GM21526 (cell line): ENCODE measurements around the gene NPTX1.
"Not testable (repeated sequence)": the region's sequence is repeated elsewhere in the genome, so short reads cannot be mapped to it uniquely, and the experiment has no call there.

Source experiments
- ATAC-seq: cut with Tn5 transposase; IDR thresholded peaks from one replicate; pipeline ENCODE4 v1.9.1; 2021; ENCODE audit warnings: moderate library complexity; ENCODE audit not compliant: unreplicated experiment, low FRiP score

The NPTX1 gene, protein sequence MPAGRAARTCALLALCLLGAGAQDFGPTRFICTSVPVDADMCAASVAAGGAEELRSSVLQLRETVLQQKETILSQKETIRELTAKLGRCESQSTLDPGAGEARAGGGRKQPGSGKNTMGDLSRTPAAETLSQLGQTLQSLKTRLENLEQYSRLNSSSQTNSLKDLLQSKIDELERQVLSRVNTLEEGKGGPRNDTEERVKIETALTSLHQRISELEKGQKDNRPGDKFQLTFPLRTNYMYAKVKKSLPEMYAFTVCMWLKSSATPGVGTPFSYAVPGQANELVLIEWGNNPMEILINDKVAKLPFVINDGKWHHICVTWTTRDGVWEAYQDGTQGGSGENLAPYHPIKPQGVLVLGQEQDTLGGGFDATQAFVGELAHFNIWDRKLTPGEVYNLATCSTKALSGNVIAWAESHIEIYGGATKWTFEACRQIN

DNA sequence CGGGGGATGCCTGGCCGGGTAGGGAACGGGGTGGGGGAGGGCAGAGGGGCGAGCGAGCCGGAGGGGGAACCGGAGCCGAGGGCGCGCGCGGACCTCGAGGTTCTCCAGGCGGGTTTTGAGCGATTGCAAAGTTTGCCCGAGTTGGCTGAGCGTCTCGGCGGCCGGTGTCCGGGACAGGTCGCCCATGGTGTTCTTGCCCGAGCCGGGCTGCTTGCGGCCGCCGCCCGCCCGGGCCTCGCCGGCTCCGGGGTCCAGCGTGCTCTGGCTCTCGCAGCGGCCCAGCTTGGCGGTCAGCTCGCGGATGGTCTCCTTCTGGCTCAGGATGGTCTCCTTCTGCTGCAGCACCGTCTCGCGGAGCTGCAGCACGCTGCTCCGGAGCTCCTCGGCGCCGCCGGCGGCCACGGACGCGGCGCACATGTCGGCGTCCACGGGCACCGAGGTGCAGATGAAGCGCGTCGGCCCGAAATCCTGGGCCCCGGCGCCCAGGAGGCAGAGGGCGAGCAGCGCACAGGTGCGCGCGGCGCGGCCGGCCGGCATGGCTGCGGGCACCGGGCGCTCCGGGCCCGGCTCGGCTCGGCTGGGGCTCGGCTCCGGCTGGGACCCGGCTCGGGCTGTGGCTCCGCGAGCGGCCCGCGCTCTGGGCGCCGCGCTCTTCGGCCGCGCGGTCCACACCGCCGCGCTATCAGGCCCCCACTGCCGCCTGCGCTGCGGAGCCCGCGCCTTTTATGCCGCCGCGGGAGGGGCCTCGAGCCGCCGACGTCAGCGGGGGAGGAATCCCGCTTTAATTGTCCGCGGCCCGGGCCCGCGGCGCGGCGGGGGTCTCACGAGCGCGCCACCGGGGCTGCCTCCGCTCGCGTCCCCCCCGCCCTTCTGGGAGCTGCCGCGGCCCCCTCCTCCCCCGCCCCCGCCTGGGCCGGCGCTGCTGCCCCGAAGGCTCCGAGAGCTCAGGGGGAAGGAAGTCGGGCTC, at the start of gene NPTX1:
Gene NPTX1, minus strand, starts transcription at position 698 of the 967 bp plus-strand sequence. Its CDS starts 161 bp downstream, at position 537.
- no peak for ATAC-seq

DNA sequence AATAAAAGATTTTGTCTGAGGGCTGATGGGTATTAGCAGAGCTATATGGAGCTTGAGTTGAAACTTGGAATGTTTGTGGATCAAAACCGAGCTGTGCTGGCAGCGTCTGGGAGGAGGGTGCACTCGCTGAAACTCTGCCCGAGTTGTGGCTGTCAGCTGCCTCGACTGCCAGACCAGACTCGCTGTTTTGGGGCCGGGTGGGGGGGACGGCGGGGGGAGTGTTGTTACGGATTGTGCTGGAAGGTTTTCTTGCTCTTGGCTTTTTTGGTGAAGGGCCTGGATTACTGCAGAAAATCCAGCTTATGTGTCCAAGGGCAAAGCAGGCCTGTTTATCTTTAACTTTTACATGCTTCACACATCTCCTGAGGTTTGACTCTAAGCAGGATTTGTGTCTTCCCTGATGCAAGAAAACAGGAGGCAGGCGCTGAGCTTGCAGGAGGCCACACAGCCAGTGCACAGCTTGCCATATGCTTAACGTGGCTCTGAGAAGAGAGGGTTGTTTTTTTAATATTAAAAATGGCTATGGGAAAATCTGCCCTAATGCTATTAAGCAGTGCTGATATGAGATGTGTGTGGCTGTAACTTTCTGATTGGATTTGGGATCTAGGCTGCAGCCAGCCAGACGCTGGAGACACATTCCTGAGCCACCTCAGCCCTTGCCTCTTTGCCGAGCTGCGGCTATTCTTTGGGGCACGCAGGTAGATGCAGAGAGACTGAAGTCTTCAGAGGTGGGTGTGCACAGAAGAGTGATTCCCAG, 47.7 kb upstream of the NPTX1 start:
- ATAC-seq = no peak

DNA sequence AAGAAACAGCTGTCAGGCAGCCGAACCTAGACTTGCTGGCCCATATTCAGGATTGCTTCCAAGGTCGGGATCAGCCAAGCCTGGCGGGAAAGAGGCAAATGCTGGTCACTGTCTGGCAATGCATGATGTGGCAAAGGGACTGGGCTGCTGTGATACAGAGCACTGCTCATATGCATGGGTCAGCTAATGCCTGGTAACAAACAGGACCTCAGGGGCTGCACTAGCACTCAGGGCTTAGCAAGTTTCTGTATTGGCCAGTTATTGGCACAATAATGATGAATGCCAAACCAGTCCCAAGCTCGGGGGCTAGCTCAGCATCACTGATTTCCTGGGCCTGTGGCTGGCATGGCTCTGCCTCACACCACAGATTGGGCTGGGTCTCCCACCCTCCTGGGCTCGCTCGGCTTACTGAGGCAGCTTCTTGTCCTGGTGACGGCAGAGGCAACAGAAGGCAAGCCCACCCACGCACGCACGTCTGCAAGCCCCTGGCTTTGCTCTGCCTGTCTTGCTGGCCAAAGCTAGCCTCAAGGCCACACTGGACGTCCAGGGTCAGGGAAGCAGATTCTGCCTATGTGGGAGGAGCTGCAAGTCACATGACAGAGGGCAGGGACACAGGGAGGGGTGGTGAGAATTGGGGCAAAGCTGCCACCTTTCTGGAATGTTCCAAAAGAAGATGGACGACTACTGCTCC, 46.8 kb upstream of the NPTX1 start:
- no peak for ATAC-seq

DNA sequence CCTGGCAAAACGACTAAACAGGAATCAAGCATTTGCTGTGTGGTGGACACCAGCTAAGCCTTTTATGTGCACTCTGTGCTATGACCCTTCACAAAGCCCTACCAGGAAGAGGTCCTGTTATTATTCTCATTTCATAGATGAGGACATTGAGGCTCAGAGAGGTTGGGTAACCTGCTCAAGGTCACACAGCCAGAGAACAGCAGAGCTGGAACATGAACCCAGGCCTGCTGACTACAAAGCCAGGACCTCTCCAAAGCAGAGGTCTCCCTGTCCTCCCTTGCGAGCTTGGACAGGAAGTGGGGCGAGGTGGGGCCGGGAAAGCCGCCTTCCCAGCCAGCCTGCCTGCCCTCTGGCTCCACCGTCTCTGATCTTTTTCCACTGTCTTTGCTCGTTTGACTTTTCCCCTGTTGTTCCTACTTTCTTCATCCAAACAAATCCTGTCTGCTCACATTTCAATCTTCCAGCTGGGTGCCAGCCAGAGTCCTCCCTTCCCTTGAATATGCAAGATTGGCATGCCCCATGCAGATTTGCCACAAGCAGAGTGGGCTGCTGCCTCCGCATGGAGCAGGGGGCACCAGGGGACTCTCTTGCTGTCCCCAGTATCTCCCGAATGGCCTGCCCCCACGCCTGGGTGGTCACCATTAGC, 44.5 kb upstream of the NPTX1 start:
- no peak for ATAC-seq

DNA sequence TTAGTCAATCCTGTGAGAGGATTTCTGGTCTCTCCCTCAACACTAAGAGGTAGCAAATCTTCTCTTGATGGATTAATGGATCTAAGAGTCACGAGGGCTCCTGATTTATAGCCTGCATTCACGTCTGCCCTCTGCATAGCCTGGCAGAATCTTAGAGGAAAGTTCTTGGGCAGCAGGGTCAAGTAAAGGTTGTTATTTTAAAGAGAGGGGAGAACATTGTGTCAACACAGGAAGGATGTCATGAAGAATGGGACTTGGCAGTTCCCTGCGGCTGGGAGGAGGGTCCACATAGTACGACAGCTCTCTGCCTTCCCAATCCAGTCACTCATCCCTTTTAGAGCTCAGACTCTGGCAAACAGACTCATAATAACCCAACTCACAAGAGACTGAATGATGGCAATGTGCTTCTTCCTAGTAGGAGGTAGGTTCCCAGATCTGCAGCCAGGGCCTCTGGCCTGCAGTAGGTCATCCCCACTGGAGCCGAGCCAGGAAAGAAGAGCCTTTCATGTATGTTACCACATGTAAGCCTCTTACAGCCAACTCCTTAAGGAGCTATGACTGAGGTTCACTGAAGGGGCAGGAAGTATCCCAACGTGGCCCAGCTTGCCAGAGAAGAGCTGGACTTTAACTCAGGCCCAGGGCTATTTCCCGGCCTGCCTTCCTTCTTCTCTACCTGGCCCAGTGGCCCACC, 42.8 kb upstream of the NPTX1 start:
- no peak for ATAC-seq

DNA sequence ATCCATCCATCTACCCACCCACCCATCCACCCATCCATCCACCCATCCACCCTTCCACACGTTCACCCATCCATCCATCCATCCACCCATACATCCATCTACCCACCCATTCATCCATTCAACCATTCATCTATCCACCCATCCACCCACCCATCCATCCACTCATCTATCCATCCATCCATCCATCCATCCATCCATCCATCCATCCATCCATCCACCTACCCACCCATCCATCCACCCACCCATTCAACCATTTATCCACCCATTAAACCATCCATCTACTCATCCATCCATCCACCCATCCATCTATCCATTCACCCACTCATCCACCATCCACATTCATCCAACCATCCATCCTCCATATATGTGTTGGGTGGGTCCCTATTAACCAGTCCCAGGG, 42.0 kb upstream of the NPTX1 start:
- ATAC-seq = no peak

DNA sequence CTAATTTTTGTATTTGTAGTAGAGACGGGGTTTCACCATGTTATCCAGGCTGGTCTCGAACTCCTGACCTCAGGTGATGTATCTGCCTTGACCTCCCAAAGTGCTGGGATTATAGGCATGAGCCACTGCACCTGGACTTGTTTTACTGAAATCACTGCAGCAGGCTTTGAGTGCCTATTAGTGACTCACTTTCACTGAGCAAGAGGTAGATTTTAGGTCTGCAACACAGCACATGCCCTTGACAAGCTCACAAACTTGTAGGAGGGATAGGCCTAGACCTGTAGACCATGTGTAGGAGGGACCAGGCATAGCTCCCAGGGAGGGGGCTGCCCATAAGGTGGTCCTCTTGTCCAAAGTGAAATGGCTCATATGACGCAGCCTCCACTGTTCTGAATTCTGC, 41.2 kb upstream of the NPTX1 start:
- ATAC-seq = no peak

DNA sequence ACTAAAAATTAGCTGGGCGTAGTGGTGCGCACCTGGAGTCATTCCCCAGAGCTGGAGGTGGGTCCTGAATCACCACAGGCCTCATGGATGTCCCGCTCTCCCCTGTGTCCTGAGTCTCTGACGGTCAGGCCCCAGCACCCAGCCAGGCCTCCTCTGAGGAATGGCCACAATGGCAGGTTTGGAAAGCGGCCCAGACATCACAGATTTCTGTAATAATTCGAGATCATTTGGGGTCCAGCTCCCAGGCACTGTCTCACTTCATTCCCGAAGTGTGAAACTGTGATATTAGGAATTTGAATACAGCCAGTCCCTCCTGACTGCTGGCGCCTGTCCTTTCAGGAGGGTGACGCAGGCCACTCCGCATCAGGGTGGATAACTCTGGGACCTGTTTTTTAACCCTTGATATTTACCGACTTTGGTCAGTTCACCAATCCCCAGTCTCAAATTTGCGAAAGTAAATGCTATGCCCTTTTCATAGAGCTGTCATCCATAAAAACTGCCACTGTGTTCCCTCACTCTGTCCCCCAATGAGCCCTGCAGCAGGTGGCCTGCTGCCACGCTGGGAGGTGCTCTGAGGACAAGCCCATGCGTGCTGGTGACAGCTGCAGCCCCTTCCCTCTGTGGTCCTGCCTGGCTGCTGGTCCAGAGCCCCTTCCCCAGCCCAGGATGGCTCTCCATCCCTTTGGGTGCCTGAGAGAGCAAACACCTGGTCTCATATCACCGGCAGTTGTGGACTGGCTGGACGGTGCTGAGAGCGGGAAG, 39.9 kb upstream of the NPTX1 start:
- no peak for ATAC-seq

DNA sequence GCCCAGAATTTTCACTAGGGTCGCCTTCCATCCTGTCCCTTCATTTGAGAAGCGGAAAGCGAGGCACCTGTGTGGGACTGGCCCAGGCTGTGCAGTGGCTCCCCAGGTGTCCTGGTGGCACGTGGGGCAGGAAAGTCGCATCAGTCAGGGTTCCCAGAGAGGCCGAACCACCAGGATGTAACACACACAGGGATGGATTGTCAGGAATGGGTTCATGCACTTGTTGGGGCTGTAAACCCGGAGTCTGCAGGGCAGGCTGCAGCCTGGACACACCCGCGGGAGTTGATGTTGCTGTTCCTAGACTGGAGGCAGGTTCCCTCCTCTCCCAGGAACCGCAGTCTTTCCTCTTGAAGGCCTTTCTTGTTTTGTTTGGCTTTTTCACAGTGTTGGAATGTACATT, 37.5 kb upstream of the NPTX1 start:
- ATAC-seq = no peak

DNA sequence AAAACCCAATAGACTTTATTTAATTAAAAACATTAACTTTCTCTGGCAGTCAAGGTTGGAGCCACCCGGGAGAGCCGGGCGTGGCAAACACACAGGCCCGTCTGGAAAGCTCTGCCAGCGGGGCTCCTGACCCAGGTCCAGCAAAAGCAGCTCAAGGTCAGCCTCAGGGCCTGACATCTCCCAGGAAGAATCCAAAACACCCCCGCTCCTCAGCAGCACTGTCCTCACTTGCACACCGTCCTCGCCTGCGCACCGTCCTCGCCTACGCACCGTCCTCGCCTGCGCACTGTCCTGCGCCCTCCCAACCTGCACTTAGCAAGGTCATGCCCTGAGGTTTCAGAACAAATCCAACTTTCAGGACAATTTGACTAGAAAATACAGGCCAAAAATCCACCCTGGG, 36.8 kb upstream of the NPTX1 start:
- ATAC-seq = no peak

DNA sequence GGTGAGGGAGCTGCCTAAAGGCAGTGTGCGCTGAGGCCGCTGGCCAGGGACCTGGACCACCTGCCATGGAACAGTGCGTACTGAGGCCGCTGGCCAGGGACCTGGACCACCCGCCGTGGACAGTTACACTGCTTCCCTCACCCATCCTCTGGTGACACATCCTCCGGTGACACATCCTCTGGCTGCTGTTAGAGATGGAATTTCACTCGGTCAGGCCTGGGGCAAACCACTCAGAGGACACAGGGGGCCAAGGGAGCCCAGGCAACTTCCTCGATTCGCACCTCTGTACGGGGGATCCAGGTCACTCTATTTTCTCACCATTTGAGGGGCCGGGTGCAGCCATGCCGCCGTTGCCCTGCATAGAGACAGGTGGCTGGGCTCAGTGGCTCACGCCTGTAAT, 35.8 kb upstream of the NPTX1 start:
- no peak for ATAC-seq

DNA sequence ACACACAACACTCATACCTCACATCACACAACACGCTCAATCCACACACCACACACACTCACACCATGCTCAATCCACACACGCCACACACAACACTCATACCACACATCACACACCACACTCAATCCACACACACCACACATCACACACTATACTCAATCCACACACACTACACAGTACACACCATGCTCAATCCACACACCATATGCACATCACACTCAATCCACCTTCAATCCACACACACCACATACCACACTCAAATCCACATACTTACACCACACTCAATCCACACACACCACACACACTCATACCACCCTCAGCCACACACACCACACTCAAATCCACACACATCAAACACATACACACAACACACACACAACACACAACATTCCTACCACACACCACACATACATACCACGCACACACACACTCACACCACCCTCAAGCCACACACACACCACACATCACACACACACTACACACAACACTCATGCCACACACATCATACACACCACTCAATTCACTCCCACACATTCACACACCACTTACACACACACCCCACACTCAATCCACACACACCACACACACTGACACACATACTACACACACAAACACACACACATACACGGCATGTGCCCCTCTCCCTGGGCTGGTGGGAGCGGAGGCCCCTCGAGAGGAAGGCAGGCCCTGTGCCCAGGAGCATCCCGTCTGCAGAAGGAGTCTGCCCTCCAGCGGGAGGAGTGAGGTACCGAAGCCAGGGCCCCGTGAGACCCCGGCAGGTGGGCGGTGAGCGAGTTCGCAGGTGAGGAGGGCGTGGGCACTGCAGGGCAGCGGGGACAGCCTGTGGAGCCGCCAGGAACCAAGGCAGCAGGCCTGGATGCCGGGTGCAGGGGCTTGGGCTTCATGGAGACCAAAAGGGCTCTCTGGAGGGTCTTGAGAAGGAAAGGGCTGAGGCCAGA, 35.1 kb upstream of the NPTX1 start:
- ATAC-seq = no peak

DNA sequence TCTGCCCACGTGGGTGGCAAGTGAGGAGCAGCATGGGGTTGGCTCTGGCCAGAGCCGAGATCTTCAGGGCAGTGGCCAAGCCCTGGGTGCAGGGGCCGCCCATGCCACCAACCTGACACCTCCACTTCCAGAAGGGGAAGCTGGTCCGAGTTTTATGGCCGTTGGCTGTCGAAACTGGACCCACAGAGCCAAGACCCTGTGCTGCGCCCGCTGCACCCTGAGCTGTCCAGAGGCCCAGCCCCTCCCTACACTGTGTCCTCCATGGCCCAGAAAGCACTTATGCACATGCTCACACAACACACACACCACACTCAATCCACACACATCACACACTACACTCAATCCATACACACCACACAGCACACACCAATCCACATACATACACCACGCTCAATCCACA, 34.4 kb upstream of the NPTX1 start:
- ATAC-seq = no peak

DNA sequence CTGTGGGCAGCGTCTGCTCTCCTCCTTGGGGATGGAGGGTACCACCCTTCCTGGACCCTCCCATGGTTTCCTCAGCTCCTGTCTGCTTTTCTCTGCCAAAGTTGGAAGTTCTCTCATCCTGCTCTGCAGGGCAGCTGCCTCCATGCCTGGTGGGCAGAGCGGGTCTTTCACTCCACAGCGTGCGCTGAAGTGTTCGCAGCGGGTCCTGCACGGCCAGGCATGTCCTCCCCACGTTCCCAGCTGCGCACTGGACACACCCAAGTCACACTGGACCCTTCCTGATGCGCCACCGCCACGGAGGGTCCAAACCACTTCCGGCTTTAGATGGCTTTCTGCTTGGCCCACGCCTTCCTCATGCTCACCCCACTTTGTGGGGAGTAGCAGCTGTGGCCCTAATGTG, 33.7 kb upstream of the NPTX1 start:
- no peak for ATAC-seq

DNA sequence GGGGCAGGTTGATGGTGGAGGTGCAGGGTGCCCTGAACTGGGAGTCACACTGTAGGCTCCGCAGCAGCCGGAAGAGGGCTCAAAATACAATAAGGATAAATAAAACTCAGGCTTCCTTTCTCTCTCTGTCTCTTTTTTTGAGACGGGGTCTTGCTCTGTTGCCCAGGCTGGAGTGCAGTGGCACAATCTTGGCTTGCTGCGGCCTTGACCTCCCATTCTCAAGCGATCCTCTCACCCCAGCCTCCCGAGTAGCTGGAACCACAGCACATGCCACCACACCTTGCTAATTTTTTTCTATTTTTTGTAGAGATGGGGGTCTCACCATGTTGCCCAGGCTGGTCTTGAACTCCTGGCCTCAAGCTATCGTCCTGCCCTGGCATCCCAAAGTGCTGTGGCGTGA, 32.9 kb upstream of the NPTX1 start:
- no peak for ATAC-seq

DNA sequence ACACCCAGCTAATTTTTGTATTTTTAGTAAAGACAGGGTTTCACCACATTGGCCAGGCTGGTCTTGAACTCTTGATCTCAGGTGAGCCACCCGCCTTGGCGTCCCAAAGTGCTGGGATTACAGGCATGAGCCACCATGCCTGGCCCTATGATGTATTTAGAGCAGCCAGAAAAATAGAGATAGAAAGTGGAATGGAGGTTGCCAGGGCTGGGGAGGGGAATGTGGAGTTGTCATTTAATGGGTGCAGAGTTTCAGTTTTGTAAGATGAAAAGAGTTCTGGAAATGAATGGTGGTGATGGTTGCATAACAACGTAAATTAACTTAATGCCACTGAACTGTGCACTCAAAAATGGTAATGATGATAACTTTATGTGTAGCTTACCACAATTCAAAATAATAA, 31.6 kb upstream of the NPTX1 start:
- no peak for ATAC-seq

DNA sequence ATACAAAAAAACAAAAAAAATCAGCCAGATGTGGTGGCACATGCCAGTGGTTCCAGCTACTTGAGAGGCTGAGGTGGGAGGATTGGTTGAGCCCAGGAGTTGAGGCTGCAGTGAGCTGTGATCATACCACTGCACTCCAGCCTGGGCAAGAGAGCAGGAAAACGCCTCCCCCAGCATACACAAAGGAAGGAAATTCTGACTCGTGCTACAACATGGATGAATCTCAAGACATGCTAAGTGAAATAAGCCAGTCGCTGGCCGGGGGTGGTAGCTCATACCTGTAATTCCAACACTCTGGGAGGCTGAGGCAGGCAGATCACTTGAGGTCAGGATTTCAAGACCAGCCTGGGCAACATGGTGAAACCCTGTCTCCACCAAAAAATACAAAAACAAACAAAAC, 30.8 kb upstream of the NPTX1 start:
- ATAC-seq = not testable (repeated sequence)
